ENCODE data around the gene MEFV.
"Not testable (repeated sequence)": the region's sequence is repeated elsewhere in the genome, so short reads cannot be mapped to it uniquely, and the experiment has no call there.

The MEFV gene

DNA sequence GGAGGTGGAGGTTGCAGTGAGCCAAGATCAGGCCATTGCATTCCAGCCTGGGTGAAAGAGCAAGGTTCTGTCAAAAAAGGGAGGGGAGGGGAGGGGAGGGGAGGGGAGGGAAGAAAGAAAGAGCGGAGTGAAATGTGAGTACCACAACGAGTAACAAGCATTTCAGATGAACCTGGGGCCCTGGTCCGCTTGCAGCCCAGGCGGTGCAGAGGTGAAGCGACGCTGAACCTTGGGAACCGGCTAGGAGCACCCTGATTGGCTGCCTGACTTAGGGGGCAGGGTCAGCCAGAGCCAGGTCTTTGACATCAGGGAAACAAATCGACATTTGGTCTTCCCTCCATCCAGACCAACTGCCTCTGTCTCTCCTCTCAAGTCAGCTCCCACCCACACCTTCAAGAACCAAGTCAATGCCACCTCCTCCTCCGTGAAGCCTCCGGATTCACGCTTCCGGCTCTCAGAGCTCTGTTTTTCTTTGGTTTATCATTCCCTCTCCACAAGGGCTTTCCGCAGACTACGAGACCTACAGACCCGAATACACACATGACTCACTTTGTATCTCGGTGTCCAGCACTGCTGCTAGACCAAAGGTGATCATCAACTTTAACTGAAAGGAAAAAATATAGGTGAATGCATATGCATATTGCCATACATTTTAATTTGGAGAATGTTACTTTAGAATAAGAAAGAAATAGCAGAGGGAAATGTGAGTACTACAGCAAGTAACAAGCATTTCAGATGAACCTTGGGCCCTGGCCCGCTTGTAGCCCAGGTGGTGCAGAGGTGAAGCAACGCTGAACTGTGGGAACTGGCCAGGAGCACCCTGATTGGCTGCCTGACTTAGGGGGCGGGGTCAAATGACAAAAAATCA lies 49.1 kb downstream of the MEFV start:
- H3K4me1 ChIP-seq (ENCODE audit: control insufficient read depth, insufficient read depth, low read length), result no peaks in the 10 kb centered on the region
- H3K9me3 ChIP-seq (ENCODE audit: control insufficient read depth, insufficient read depth, low read length), result peaks cover 5% of the 10 kb centered on the region
- no peaks in the 10 kb centered on the region for H3K36me3 ChIP-seq (ENCODE audit: control insufficient read depth, insufficient read depth, low read length)
- H3K9ac ChIP-seq (ENCODE audit: low read depth, low read length), result no peak overlapping the region
- no peaks in the 10 kb centered on the region for H3K27me3 ChIP-seq (ENCODE audit: control insufficient read depth, insufficient read depth, low read length)
- no peak overlapping the region for H3K4me3 ChIP-seq (ENCODE audit: low read depth, low read length)

DNA sequence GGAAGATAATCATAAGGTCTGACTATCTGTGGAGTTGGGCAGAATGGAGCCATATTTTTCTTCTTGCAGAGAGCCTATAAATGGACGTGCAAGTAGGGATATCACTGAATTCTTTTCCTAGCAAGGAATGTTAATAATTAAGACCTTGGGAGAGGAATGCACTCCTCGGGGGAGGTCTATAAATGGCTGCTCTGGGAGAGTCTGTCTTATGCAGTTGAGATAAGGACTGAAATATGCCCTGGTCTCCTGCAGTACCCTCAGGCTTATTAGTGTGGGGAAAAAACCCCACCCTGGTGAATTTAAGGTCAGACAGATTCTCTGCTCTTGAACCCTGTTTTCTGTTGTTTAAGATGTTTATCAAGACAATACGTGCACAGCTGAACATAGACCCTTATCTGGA lies 50.5 kb downstream of the MEFV start:
- not testable (repeated sequence) for H3K9me3 ChIP-seq (ENCODE audit: control insufficient read depth, insufficient read depth, low read length); H3K27me3 ChIP-seq (ENCODE audit: control insufficient read depth, insufficient read depth, low read length); H3K9ac ChIP-seq (ENCODE audit: low read depth, low read length); H3K4me3 ChIP-seq (ENCODE audit: low read depth, low read length); H3K4me1 ChIP-seq (ENCODE audit: control insufficient read depth, insufficient read depth, low read length); H3K36me3 ChIP-seq (ENCODE audit: control insufficient read depth, insufficient read depth, low read length)

DNA sequence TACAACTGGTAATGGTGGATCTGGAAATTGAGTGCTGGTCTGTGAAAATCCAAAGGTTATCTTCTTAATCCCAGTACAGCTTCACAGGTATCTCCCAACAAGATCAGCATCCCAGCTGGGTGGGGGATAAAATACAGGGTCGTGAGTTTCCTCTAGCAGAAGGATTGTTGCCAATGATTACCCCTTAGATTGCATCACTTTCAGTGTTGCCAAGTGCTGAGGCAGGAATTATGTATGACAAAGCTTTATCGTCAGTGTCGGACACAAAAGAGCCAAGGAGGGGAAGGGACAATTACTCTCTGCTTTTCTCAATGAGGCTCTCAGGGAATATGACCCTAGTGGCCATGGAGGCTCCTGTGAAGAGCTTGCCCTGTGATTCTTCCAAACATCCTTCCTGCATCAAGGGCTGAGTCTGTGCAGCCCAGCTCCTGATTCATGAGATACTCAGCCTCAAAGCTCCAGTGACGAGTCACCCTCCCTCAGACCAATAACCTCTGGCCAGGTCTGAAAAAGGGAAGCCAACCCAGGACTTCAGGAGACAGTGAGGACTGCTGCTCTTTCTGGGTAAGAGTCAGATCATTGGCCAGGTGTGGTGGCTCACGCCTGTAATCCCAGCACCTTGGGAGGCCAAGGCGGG lies 53.4 kb downstream of the MEFV start:
- Histone ChIP-seq H3K9me3 (ENCODE audit: control insufficient read depth, insufficient read depth, low read length) (peaks cover 5% of the 10 kb centered on the region), H3K9ac (ENCODE audit: low read depth, low read length) (no peak overlapping the region), H3K4me1 (ENCODE audit: control insufficient read depth, insufficient read depth, low read length) (no peaks in the 10 kb centered on the region)

DNA sequence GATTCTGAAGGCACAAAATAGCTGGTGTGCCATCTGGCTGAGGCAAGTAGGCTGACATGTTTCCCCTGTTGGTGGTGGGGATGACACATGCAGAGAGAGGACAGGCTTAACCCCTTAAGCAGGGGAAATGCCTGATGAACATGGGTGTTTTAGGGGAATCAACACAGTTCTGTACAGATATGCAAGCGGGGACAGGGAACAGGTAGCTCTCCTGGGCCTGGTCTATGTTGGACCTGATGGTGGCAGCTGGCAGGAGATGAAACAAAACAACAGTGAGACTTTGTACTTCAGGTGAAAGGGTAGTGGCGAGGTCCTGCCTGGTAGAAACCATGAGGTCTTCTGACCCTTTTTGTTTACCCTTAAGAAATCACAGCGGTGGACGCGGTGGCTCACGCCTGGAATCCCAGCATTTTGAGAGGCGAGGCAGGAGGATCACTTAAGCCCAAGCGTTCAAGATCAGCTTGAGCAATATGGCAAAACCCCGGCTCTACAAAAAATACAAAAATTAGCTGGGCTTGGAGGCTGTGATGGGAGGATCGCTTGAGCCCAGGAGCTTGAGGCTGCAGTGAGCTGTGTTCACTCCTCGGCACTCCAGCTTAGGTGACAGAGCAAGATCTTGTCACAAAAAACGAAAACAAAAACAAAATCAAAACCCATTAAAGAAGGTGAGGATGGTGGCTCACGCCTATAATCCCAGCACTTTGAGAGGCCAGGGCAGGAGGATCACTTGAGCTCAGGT lies 57.9 kb downstream of the MEFV start:
- H3K4me3 ChIP-seq (ENCODE audit: low read depth, low read length), result no peak overlapping the region
- H3K27me3 ChIP-seq (ENCODE audit: control insufficient read depth, insufficient read depth, low read length), result peaks cover 8% of the 10 kb centered on the region

More for the DNA sequence above, 53.4 kb downstream of the MEFV start:
- Histone ChIP-seq H3K27me3 (ENCODE audit: control insufficient read depth, insufficient read depth, low read length) (peaks cover 8% of the 10 kb centered on the region), H3K36me3 (ENCODE audit: control insufficient read depth, insufficient read depth, low read length) (no peaks in the 10 kb centered on the region), H3K4me3 (ENCODE audit: low read depth, low read length) (no peak overlapping the region)

DNA sequence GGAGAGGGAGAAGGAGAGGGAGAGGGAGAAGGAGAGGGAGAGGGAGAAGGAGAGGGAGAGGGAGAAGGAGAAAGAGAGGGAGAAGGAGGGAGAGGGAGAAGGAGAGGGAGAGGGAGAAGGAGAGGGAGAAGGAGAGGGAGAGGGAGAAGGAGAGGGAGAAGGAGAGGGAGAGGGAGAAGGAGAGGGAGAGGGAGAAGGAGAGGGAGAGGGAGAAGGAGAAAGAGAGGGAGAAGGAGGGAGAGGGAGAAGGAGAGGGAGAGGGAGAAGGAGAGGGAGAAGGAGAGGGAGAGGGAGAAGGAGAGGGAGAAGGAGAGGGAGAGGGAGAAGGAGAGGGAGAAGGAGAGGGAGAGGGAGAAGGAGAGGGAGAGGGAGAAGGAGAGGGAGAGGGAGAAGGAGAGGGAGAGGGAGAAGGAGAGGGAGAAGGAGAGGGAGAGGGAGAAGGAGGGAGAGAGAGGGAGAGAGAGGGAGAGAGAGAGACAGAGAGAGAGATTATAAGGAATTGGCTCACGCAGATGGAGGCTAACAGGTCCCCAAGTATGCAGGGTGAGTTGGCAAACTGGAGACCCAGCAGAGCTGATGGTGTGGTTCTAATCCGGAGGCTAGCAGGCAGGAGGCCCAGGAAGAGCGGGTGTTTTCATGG lies 58.6 kb downstream of the MEFV start:
- not testable (repeated sequence) for H3K4me1 ChIP-seq (ENCODE audit: control insufficient read depth, insufficient read depth, low read length); H3K27me3 ChIP-seq (ENCODE audit: control insufficient read depth, insufficient read depth, low read length); H3K9me3 ChIP-seq (ENCODE audit: control insufficient read depth, insufficient read depth, low read length); H3K9ac ChIP-seq (ENCODE audit: low read depth, low read length); H3K4me3 ChIP-seq (ENCODE audit: low read depth, low read length); H3K36me3 ChIP-seq (ENCODE audit: control insufficient read depth, insufficient read depth, low read length)

More for the DNA sequence above, 57.9 kb downstream of the MEFV start:
- H3K9me3 ChIP-seq (ENCODE audit: control insufficient read depth, insufficient read depth, low read length), result no peaks in the 10 kb centered on the region
- no peak overlapping the region for H3K9ac ChIP-seq (ENCODE audit: low read depth, low read length)
- H3K4me1 ChIP-seq (ENCODE audit: control insufficient read depth, insufficient read depth, low read length), result no peaks in the 10 kb centered on the region
- no peaks in the 10 kb centered on the region for H3K36me3 ChIP-seq (ENCODE audit: control insufficient read depth, insufficient read depth, low read length)

DNA sequence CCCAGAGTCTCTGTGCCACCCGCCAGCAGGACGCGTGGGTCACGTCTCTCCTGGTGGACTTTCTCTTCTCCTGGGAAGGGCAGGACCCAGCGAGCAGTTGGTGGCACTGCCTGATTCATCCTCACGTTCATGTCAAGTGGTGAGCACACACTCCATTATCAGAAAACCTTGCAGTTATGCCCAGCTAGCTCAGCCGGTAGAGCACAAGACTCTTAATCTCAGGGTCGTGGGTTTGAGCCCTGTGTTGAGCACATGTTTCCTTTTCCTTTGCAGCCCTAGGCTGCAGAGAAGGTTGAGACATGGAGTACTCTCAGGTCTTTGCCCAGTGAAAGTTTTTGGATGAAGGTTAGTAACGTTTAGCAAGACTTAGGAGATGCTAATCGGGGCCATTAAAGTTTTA lies 60.5 kb downstream of the MEFV start:
- Histone ChIP-seq H3K9ac (ENCODE audit: low read depth, low read length) (no peak overlapping the region), H3K4me1 (ENCODE audit: control insufficient read depth, insufficient read depth, low read length) (peaks cover under 1% of the 10 kb centered on the region), H3K27me3 (ENCODE audit: control insufficient read depth, insufficient read depth, low read length) (peaks cover 13% of the 10 kb centered on the region), H3K4me3 (ENCODE audit: low read depth, low read length) (no peak overlapping the region), H3K36me3 (ENCODE audit: control insufficient read depth, insufficient read depth, low read length) (no peaks in the 10 kb centered on the region), H3K9me3 (ENCODE audit: control insufficient read depth, insufficient read depth, low read length) (no peaks in the 10 kb centered on the region)

DNA sequence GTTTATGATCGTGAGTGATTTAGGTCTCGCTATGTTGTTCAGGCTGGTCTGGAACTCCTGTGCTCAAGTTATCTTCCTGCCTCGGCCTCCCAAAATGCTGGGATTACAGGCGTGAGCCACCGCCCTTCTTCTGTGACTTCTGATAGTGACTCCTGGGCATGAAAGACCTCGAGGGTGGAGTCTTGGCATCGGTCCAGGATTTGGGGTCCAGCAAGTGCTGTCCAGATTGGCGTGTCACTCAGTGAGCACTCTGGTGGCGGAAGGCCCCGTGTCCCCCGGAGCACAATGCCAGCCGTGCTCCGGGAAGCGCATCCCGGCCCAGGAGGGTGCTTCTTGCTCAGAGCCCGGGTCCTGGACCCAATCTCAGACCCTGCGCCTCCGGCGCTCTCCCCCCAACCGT lies 61.6 kb downstream of the MEFV start:
- Histone ChIP-seq H3K36me3 (ENCODE audit: control insufficient read depth, insufficient read depth, low read length) (no peaks in the 10 kb centered on the region), H3K4me1 (ENCODE audit: control insufficient read depth, insufficient read depth, low read length) (peaks cover 7% of the 10 kb centered on the region), H3K9me3 (ENCODE audit: control insufficient read depth, insufficient read depth, low read length) (no peaks in the 10 kb centered on the region), H3K9ac (ENCODE audit: low read depth, low read length) (no peak overlapping the region), H3K4me3 (ENCODE audit: low read depth, low read length) (no peak overlapping the region), H3K27me3 (ENCODE audit: control insufficient read depth, insufficient read depth, low read length) (peaks cover 22% of the 10 kb centered on the region)

DNA sequence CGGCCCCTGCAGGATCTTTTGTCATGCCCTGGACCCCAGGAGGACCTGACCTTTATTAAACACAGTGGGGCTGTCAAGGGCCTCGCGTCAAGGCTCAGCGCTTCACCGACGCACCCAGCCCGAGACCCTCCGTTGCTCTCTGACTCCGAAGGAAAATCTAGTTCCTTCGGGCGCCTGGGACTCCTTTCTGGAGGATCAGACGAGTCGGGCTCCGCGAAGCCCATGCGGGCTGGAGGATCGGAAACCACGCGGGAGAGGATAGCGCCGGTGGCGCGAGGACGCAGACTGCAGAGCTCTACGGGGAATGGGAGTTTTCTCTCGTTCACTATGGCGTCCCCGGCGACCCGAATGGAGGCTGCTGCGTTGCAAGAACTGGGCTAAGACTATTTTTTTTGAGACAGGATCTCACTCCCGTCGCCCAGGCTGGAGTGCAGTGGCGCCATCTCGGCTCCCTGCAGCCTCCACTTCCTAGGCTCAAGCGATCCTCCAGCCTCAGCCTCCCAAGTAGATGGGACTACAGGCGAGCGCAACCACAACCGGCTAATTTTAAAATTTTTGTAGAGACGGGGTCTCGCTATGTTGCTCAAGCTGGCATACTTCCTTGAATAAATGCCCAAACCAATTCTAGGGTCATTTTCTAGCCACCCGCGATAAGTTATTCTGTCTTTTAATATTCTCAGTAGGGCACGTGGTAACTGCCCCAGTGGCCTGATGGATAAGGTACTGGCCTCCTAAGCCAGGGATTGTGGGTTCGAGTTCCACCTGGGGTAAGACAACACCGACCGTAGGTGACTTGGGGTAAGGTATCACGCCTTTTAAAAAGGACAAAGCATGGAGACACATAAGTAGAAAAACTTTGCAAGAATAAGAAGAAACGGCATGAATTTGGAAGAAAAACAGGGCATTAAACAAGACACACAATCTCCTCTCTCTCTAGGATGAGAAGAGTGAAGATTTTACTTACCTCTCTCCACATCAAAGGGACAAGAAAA lies 62.9 kb downstream of the MEFV start:
- H3K4me3 ChIP-seq (ENCODE audit: low read depth, low read length), result no peak overlapping the region
- H3K9ac ChIP-seq (ENCODE audit: low read depth, low read length), result no peak overlapping the region
- H3K4me1 ChIP-seq (ENCODE audit: control insufficient read depth, insufficient read depth, low read length), result peaks cover 8% of the 10 kb centered on the region
- H3K9me3 ChIP-seq (ENCODE audit: control insufficient read depth, insufficient read depth, low read length), result no peaks in the 10 kb centered on the region
- no peaks in the 10 kb centered on the region for H3K36me3 ChIP-seq (ENCODE audit: control insufficient read depth, insufficient read depth, low read length)
- H3K27me3 ChIP-seq (ENCODE audit: control insufficient read depth, insufficient read depth, low read length), result peaks cover 25% of the 10 kb centered on the region

DNA sequence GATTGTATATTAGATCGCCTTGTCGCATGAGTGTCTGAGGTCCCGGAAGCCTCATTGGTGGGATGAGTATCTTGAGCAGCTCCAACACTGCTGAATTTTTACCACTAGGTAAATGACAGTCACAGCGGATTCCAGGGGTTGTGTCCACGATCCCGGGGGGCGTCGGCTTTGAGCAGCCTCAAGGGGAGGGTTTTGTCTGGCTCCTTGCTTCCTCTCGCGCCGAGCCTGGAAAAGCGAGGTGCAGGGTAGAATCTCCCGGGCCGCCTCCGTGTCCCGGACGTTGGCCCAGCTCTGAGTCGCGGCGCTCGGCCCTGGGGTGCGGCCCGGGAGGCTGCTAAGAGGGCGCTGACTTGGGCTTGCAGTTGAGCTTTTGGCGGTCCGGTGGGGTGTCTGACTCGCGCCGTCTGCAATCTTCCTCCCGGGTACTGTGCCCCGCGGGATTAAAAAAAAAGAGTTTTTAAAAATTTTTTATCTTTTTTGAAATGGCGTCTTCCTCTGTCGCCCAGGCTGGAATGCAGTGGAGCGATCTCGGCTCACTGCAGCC lies 63.9 kb downstream of the MEFV start:
- no peaks in the 10 kb centered on the region for H3K9me3 ChIP-seq (ENCODE audit: control insufficient read depth, insufficient read depth, low read length)
- H3K9ac ChIP-seq (ENCODE audit: low read depth, low read length), result no peak overlapping the region
- peaks cover 8% of the 10 kb centered on the region for H3K4me1 ChIP-seq (ENCODE audit: control insufficient read depth, insufficient read depth, low read length)
- H3K27me3 ChIP-seq (ENCODE audit: control insufficient read depth, insufficient read depth, low read length), result peaks cover 21% of the 10 kb centered on the region
- no peaks in the 10 kb centered on the region for H3K36me3 ChIP-seq (ENCODE audit: control insufficient read depth, insufficient read depth, low read length)
- H3K4me3 ChIP-seq (ENCODE audit: low read depth, low read length), result peak overlapping the region; percentile 39

All from iPS-15b (cell line).